Stimulated activated naive CD8-positive, alpha-beta T cell treated with anti-CD3 and anti-CD28 coated beads, Interleukin-15, Interleukin-2, amounts not matched to agents 100 ng/mL and 50 ng/mL, for 24 hours (primary cell): ENCODE results near the gene NEURL4.
"Not testable (repeated sequence)": the region's sequence is repeated elsewhere in the genome, so short reads cannot be mapped to it uniquely, and the experiment has no call there.

Experiments
- H3K27ac Mint-ChIP-seq: one replicate; pipeline ENCODE4 v1.8.0; 2021; ENCODE audit warnings: mild to moderate bottlenecking, mixed read lengths
- H3K27me3 Mint-ChIP-seq: one replicate; pipeline ENCODE4 v1.8.0; 2021; ENCODE audit warnings: mixed read lengths
- H3K36me3 Mint-ChIP-seq: one replicate; pipeline ENCODE4 v1.8.0; 2021; ENCODE audit warnings: low read depth, mixed read lengths
- H3K4me1 Mint-ChIP-seq: one replicate; pipeline ENCODE4 v1.8.0; 2021; ENCODE audit warnings: low read depth, mixed read lengths
- H3K4me3 Mint-ChIP-seq: one replicate; pipeline ENCODE4 v1.8.0; 2021; ENCODE audit warnings: mild to moderate bottlenecking, mixed read lengths
- H3K9me3 Mint-ChIP-seq: one replicate; pipeline ENCODE4 v1.8.0; 2021; ENCODE audit warnings: mixed read lengths

Gene NEURL4

DNA sequence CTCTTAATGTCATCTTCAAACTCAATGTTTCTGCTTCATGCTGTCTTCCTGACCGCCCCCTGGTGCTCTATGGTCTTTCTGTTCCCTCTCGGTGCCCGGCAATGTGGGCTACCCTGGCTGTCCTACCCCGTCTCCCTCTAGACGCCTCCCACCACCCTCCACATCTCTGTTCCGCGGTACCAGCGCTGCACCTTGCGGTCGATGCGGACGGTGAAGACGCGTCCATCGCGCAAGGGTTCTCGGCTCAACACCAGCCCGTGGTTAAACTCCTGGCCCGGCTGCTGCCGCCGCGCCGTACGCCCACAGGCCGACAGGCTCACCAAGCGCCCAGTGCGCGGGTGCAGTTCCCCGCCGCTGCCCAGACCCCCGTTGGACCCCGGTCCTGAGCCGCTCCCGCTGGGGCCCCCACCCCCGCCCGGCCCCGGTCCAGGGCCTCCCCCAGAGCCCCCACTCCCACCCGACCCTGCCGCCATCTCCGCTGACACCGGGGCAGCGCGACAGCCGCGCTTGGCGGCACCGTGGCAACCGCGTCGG, at the start of gene NEURL4:
Gene NEURL4 (minus strand): TSS at position 496 of the 534 bp plus-strand sequence. CDS start 23 bp downstream, at position 473.
- Mint-ChIP-seq H3K4me3 (peak within 1 kb of the TSS; percentile 92), H3K27ac (peak within 1 kb of the TSS; percentile 99), H3K9me3 (no peaks in the 10 kb centered on the region), H3K36me3 (no peaks in the 10 kb centered on the region), H3K27me3 (no peaks in the 10 kb centered on the region), H3K4me1 (peaks cover 35% of the 10 kb centered on the region)

DNA sequence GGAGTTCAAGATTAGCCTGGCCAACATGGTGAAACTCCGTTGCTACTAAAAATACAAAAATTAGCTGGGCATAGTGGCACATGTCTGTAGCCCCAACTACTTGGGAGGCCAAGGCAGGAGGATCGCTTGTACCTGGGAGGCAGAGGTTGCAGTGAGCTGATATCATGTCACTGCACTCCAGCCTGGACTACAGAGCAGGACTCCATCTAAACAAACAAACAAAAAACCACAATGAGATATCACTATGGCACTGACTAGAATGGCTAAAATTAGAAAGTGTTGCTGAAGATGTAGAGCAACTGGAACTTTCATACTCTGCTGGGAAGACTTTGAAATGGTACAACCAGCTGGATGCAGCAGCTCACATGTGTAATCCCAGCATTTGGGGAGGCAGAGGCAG, 45.2 kb upstream of the NEURL4 start:
- no peaks in the 10 kb centered on the region for H3K36me3 Mint-ChIP-seq
- no peak overlapping the region for H3K4me3 Mint-ChIP-seq
- H3K27me3 Mint-ChIP-seq: peaks cover 17% of the 10 kb centered on the region
- no peak overlapping the region for H3K27ac Mint-ChIP-seq
- peaks cover 4% of the 10 kb centered on the region for H3K9me3 Mint-ChIP-seq
- H3K4me1 Mint-ChIP-seq: no peaks in the 10 kb centered on the region

DNA sequence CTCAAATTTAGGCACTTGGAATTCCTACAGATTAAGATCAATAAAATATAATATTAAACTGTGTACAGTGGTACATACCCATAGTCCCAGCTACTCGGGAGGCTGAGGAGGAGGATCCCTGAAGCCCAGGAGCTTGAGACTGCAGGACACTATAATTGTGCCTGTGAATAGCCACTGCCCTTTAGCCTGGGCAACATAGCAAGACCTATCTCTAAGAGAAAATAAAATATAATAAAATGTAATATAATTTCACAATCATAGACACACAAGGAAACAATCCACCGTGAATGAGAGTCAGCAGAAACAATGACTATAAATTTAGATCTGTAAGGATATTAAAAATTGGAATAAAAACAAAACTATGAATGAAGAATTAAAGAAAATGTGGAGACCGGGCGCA, 41.7 kb upstream of the NEURL4 start:
- Mint-ChIP-seq H3K36me3 (no peaks in the 10 kb centered on the region), H3K4me3 (no peak overlapping the region), H3K4me1 (no peaks in the 10 kb centered on the region), H3K27me3 (peaks cover 6% of the 10 kb centered on the region), H3K27ac (no peak overlapping the region), H3K9me3 (no peaks in the 10 kb centered on the region)

DNA sequence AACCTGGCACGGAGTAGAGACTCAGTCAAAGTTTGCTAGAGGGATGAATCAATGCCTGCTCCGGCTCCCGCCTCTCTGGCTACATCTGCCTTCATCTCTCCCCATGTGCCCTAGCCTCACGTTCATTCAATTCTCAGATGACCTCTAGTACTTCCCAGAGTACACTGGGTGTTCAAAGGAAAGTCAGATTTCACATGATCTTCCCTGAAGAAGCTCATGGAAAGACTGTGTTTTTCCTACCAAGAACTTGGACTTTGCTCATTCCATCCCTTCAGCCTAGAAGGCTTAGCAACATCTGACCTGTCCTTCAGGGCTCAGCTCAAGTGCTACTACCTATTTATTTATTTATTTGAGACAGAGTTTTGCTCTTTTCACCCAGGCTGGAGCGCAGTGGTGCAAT, 40.7 kb upstream of the NEURL4 start:
- Mint-ChIP-seq H3K27ac (no peak overlapping the region), H3K36me3 (no peaks in the 10 kb centered on the region), H3K4me3 (no peak overlapping the region)

DNA sequence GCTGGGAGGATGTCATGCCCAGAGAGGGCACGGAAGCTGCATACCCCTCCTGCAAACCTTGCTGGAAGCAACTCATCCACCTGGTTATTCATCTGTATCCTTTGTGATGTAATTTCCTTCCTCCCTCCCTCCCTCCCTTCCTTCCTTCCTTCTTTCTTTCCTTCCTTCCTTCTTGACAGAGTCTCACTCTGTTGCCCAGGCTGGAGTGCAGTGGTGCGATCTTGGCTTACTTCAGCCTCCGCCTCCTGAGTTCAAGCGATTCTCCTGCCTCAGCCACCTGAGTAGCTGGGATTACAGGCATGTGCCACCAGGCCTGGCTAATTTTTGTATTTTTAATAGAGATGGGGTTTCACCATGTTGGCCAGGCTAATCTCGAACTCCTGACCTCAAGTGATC, 39.5 kb upstream of the NEURL4 start:
- not testable (repeated sequence) for H3K27ac Mint-ChIP-seq, H3K4me1 Mint-ChIP-seq, H3K9me3 Mint-ChIP-seq, H3K27me3 Mint-ChIP-seq, H3K4me3 Mint-ChIP-seq, H3K36me3 Mint-ChIP-seq

More for the DNA sequence above, 40.7 kb upstream of the NEURL4 start:
- H3K9me3 Mint-ChIP-seq: no peaks in the 10 kb centered on the region
- H3K27me3 Mint-ChIP-seq: peaks cover 6% of the 10 kb centered on the region
- H3K4me1 Mint-ChIP-seq: no peaks in the 10 kb centered on the region

DNA sequence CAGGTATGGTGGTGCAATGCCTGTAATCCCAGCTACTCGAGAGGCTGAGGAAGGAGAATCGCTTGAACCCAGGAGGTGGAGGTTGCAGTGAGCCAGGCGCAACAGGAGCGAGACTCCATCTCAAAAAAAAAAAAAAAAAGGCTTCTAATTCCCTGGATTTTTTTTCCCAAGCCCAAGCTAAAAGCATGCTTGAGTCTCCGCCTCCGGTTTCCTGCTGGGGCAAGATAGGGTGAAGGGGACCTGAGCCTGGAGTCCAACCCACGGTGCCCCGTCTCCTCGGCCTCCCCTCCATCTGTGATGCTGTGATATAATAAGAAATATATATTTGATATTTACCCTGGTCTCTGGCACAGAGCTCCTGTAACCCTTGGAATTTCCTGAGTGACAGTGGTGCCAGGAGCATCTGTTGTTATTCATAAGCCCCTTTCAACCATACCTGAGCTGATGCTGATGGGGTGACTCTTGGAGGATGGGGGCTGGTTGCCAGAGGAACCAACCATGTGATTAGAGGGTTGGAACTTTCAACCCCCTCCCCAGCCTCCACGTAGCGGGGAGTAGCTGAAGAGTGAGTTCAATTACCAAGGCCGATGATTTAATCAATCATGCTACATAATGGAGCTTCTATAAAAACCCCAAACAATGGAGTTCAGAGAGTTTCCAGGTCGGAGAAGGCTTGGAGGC, 38.9 kb upstream of the NEURL4 start:
- Mint-ChIP-seq H3K9me3 (no peaks in the 10 kb centered on the region), H3K27ac (no peak overlapping the region), H3K4me3 (no peak overlapping the region), H3K27me3 (peaks cover 6% of the 10 kb centered on the region), H3K4me1 (no peaks in the 10 kb centered on the region), H3K36me3 (no peaks in the 10 kb centered on the region)

DNA sequence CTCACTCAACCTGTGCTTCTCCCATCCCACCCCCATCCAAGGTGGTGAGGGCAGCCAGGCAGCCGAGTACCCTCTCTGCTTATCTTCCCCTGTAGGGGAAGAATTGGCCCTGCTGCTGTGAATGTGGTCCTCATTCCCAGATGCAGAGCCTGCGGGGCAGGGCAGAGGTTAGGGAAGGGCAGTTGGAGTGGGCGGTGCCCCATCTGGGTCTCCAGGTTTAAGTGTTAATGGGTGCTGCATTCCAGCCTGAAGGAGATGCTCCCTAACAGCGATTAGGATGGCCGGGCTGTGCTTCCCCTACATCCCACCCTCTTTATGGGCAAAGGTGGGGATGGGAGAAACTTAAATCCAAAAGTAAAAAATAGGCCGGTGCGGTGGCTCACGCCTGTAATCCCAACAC, 37.9 kb upstream of the NEURL4 start:
- Mint-ChIP-seq H3K36me3 (no peaks in the 10 kb centered on the region), H3K27me3 (peaks cover 6% of the 10 kb centered on the region), H3K27ac (no peak overlapping the region), H3K9me3 (no peaks in the 10 kb centered on the region), H3K4me1 (no peaks in the 10 kb centered on the region), H3K4me3 (no peak overlapping the region)

DNA sequence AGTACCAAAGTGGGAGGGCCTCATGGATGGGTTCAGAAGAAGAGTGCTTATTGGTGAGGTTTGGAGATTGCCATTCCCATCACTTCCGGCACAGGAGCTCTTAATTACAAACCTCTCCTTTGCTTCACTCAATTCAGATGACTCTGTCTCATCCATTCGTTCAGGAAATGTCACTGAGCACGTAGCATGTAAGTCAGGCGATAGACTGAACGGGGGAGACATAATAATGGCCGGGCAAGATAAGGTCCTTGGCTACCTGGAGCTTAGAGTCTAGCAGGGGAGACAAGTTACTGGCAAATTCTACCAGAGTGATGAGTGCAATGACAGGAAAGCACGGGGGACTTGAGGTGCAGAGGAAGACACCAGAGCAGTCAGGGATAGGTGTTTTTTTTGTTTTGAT, 36.8 kb upstream of the NEURL4 start:
- not testable (repeated sequence) for H3K36me3 Mint-ChIP-seq, H3K4me3 Mint-ChIP-seq, H3K27ac Mint-ChIP-seq, H3K9me3 Mint-ChIP-seq, H3K27me3 Mint-ChIP-seq, H3K4me1 Mint-ChIP-seq

DNA sequence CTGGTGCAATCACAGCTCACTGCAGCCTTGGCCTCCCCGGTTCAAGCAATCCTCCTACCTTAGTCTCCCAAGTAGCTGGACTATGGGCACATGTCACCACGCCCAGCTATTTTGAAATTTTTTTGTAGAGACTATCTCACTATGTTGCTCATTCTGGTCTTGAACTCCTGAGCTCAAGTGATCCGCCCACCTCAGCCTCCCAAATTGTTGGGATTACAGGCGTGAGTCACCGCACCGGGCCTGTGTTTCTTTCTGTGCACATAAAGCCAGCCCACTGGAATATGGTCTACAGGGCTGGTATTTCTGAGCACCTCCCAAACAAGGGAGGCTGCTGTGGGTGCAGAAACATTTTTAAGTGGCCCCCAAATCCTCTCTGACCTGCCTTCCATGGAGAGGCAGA, 34.2 kb upstream of the NEURL4 start:
- Mint-ChIP-seq H3K27me3 (peaks cover 3% of the 10 kb centered on the region), H3K4me3 (no peak overlapping the region), H3K9me3 (no peaks in the 10 kb centered on the region), H3K36me3 (no peaks in the 10 kb centered on the region), H3K27ac (no peak overlapping the region), H3K4me1 (no peaks in the 10 kb centered on the region)

DNA sequence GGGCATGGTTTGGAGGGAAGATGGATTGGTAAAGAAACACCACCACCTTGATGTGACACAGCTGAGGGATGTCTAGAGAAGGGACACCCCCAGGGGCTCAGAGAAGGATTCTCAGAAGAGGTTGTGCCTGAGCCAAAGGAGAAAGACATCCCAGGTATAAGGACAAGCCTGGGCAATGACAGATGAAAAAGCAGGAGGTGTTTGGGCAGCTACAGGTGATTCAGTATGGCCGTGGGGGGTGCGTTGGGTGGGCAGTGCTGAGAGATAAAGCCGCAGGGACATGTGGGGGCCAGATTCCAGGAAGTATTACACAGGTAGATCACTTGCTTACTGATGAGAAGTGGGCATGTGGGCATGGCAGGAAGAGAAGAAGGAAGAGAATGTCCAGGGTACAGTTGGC, 32.8 kb upstream of the NEURL4 start:
- Mint-ChIP-seq H3K27ac (no peak overlapping the region), H3K9me3 (no peaks in the 10 kb centered on the region), H3K27me3 (no peaks in the 10 kb centered on the region), H3K36me3 (no peaks in the 10 kb centered on the region), H3K4me1 (no peaks in the 10 kb centered on the region), H3K4me3 (no peak overlapping the region)

DNA sequence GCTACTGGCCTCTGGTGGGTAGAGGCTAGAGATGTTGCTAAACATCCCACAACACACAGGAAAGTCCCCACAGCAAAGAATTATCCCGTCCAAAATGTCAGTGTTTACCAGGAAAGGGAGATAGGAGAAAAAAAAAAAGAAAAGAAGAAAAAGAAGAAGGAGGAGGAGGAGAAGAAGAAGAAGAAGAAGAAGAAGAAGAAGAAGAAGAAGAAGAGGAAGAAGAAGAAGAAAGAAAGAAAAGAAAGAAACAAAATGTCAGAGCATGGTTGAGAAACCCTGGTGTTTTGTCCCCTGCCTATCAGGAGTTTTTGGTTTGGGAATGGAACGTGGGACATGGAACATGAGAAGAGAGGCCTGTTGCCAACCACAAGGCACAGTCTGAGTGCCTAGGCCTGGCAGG, 28.2 kb upstream of the NEURL4 start:
- H3K27ac Mint-ChIP-seq: no peak overlapping the region
- peaks cover 19% of the 10 kb centered on the region for H3K4me1 Mint-ChIP-seq
- no peaks in the 10 kb centered on the region for H3K36me3 Mint-ChIP-seq
- H3K9me3 Mint-ChIP-seq: no peaks in the 10 kb centered on the region
- H3K27me3 Mint-ChIP-seq: no peaks in the 10 kb centered on the region
- H3K4me3 Mint-ChIP-seq: no peak overlapping the region

DNA sequence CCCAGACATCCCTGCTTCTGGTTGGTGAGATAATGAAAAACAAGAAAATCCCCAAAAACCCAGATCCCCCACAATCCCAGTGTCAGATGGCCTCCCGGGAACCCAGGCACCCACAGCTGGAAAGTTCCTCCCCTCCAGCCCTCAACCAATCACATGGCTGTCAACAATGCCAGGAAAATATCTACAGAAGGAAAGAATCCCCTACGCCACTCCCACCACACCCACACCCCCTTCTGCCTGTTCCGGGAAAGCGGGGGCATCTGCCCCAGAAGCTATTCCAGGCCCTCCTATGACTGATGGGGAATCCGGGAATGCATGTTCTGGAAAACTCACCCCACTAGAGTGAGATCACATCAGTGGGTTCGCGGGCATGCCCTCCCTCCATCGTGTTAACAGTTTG, 27.6 kb upstream of the NEURL4 start:
- no peak overlapping the region for H3K4me3 Mint-ChIP-seq
- no peaks in the 10 kb centered on the region for H3K9me3 Mint-ChIP-seq
- H3K27me3 Mint-ChIP-seq: no peaks in the 10 kb centered on the region
- no peaks in the 10 kb centered on the region for H3K36me3 Mint-ChIP-seq
- peaks cover 21% of the 10 kb centered on the region for H3K4me1 Mint-ChIP-seq
- no peak overlapping the region for H3K27ac Mint-ChIP-seq

DNA sequence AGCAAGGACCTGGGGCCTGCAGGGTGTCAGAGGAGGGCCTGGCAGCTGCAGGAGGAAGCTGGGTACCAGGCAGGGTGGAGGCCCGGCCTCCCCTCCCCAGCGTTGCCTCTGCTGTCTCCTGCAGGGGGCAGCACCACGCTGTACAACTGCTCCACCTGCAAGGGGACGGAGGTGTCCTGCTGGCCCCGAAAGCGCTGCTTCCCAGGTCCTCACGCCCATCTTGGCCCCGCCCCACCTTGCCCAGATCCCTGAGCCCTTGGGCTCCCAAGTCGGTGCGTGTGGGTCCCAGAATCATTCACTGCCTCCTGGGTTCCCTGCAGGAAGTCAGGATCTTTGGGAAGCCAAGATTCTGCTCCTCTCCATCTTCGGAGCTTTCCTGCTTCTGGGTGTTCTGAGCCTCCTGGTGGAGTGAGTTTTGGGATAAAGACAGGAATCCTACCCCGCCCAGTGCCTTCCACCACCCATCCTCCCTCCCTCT, 27.0 kb upstream of the NEURL4 start:
- Mint-ChIP-seq H3K36me3 (peaks cover 3% of the 10 kb centered on the region), H3K27ac (no peak overlapping the region), H3K4me1 (peaks cover 24% of the 10 kb centered on the region), H3K9me3 (no peaks in the 10 kb centered on the region), H3K27me3 (no peaks in the 10 kb centered on the region), H3K4me3 (no peak overlapping the region)

DNA sequence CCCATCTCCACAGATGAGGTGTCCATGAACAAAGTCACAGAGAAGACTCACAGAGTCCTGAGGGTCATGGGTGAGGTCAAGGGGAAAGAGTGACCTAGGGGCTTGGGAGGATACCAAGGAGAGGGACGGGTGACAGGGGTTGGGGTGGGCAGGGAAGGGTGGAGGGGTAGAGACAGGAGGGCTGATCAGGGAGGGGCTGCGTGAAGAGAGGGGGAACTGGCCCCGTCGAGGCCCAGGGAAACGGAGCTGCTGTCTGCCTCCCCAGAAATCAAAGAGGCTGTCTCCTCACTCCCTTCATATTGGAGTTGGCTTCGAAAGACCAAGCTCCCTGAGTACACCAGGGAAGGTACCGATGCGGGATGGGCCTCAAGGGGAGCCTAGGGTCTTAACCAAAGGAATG, 26.4 kb upstream of the NEURL4 start:
- Mint-ChIP-seq H3K36me3 (peaks cover 5% of the 10 kb centered on the region), H3K27me3 (no peaks in the 10 kb centered on the region), H3K4me1 (peaks cover 28% of the 10 kb centered on the region), H3K4me3 (no peak overlapping the region), H3K9me3 (no peaks in the 10 kb centered on the region), H3K27ac (no peak overlapping the region)

DNA sequence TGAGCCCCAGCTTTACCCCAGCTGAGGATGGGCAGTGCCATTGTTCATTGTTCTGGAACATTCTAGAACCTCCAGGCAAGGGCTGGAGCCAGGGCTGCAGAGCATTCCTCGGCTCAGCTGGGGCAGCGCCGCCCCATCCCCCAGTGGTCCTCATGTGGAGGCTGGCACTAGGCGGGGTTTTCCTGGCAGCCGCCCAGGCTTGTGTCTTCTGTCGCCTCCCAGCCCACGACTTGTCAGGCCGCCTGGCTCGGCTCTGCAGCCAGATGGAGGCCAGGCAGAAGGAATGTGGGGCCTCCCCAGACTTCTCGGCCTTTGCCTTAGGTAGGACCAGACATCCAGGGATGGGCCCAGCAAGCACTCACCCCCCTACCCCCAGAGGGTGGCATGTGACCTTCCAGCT, 25.9 kb upstream of the NEURL4 start, which contains the start of gene TMEM95:
Gene TMEM95 (plus strand): TSS at position 104 of the 400 bp plus-strand sequence. CDS start 49 bp downstream, at position 153.
- no peaks in the 10 kb centered on the region for H3K9me3 Mint-ChIP-seq
- peaks cover 32% of the 10 kb centered on the region for H3K4me1 Mint-ChIP-seq
- peak within 1 kb of the TSS; percentile 27 for H3K27ac Mint-ChIP-seq
- no peaks in the 10 kb centered on the region for H3K27me3 Mint-ChIP-seq
- H3K36me3 Mint-ChIP-seq: peaks cover 5% of the 10 kb centered on the region
- H3K4me3 Mint-ChIP-seq: no peak within 1 kb of the TSS
